ENCODE results near the gene ZBTB16. TPM values are rescaled to one million over a fixed set of nuclear protein-coding genes. Genes with fewer than 3 reads are reported as not detected.

Gene ZBTB16
- total RNA-seq, 1 donor from 2014 or later: 64.5 TPM

DNA sequence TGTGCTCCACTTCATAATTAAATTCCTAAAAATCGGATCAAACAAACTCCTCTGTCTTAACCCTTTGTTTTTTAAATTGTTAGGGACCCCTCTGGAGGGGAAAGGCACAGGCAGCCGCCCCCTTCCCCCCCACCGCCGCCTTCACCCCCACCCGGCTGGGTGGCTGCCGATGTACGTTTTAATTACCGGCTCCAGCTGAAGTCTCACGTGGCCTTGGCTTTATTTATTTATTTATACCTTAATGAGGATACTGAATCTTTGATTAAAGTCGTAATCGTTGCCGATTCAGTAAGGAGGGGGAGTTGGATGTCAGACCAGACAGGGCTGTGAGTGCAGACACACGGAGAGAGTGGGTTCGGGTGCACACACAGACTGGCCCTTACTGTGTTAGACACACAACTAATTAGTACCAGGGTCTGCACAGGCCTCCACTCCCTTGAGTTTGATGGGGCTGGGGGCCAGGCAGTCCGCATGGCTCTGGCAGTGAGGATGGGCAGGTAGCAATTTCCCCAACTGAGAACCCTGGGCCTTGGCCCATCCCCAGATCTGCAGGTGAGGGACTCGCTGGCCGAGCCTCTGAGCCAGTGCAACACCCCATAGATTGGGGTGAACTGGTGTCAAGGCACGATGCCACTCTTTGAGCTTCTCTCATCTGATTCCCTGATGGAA is 185.3 kb downstream of the ZBTB16 start:
- H3K9me3 ChIP-seq (replicated peaks): no peaks in the 10 kb centered on the region
- intact Hi-C loops (cut with micrococcal nuclease): no loop called here
- TF ChIP-seq, protein P1, sequence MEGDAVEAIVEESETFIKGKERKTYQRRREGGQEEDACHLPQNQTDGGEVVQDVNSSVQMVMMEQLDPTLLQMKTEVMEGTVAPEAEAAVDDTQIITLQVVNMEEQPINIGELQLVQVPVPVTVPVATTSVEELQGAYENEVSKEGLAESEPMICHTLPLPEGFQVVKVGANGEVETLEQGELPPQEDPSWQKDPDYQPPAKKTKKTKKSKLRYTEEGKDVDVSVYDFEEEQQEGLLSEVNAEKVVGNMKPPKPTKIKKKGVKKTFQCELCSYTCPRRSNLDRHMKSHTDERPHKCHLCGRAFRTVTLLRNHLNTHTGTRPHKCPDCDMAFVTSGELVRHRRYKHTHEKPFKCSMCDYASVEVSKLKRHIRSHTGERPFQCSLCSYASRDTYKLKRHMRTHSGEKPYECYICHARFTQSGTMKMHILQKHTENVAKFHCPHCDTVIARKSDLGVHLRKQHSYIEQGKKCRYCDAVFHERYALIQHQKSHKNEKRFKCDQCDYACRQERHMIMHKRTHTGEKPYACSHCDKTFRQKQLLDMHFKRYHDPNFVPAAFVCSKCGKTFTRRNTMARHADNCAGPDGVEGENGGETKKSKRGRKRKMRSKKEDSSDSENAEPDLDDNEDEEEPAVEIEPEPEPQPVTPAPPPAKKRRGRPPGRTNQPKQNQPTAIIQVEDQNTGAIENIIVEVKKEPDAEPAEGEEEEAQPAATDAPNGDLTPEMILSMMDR (IDR thresholded peaks at IDR 0.05; ENCODE audit: borderline replicate concordance): no peak
- peak overlapping the region; percentile 77 for H3K27ac ChIP-seq (replicated peaks)
- peaks cover 85% of the 10 kb centered on the region for H3K36me3 ChIP-seq
- DNase-seq: no peak
- no peak overlapping the region for H3K4me3 ChIP-seq
- H3K4me1 ChIP-seq: peaks cover 54% of the 10 kb centered on the region
- no peaks in the 10 kb centered on the region for H3K27me3 ChIP-seq (ENCODE audit: low read depth)

DNA sequence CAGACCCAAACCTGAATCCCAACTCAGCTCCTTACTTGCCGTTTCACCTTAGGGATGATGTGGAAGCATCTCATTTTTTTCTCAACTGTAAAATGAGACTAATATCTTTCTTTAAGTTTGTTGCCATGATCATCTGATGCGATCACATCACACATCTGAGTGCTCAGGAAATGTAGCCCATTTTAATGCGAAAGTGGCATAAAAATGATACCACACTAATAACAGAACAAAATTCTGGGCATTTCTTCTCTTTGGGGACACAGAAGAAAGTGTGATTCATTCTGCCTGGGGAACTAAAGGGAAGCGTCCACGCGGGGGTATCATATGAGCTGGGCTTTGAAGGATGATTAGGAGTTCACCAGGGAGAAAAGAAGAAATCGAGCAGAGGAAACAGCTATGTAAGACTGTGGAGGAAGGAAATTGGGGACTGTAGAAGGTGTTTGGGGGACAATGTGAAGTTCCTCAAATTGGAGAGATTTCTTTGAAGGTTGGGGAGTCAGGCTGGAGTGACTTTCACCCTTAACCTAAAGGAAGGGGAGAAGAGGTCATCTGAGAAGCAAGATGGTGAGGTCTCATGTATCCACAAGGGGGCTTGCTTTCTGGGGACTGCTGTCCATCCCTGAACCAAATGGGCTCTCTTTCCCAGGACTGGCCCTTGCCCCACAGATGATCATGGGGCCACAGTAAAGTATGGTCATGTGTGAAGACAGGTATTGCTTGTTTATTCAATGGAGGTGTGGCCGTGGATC is 187.0 kb downstream of the ZBTB16 start:
- Histone ChIP-seq H3K27me3 (ENCODE audit: low read depth) (no peaks in the 10 kb centered on the region), H3K9me3 (replicated peaks) (no peaks in the 10 kb centered on the region), H3K36me3 (peaks cover 89% of the 10 kb centered on the region), H3K4me3 (no peak overlapping the region), H3K27ac (replicated peaks) (no peak overlapping the region), H3K4me1 (peaks cover 51% of the 10 kb centered on the region)
- TF ChIP-seq, protein P1 (IDR thresholded peaks at IDR 0.05; ENCODE audit: borderline replicate concordance): no peak
- DNase-seq: no peak
- intact Hi-C loops (cut with micrococcal nuclease): no loop called here

DNA sequence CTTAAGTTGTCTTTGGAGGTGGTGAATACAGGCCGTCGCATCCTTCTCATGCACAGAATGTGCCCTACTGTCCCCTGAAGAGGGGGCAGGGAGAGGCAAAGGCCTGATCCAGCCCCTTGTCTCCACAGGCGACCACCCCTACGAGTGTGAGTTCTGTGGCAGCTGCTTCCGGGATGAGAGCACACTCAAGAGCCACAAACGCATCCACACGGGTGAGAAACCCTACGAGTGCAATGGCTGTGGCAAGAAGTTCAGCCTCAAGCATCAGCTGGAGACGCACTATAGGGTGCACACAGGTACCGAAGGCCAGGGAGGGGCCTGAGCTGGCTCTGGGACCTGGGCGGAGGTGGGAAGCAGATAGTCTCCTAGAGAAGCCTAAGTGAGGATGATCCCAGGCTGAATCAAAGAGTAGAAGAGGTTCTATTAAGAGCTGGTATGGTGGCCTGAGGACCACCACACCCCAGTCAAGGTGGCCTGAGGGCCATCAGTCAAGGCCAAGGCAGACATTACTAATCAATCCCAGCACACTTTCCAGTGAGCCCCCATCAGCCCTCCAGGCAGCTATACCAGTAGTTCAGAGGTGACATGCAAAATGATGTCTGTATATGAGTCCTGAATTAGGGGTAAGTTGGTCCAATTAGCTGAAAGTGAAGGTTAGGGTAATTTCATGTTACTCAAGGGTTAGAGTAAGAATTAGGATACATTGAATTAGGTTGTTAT is 187.7 kb downstream of the ZBTB16 start:
- H3K27me3 ChIP-seq (ENCODE audit: low read depth): no peaks in the 10 kb centered on the region
- no peak overlapping the region for H3K4me3 ChIP-seq
- intact Hi-C loops (cut with micrococcal nuclease): no loop called here
- H3K27ac ChIP-seq (replicated peaks): no peak overlapping the region
- no peak for DNase-seq
- H3K4me1 ChIP-seq: peaks cover 51% of the 10 kb centered on the region
- H3K9me3 ChIP-seq (replicated peaks): no peaks in the 10 kb centered on the region
- H3K36me3 ChIP-seq: peaks cover 89% of the 10 kb centered on the region
- TF ChIP-seq, protein P1 (IDR thresholded peaks at IDR 0.05; ENCODE audit: borderline replicate concordance): no peak

DNA sequence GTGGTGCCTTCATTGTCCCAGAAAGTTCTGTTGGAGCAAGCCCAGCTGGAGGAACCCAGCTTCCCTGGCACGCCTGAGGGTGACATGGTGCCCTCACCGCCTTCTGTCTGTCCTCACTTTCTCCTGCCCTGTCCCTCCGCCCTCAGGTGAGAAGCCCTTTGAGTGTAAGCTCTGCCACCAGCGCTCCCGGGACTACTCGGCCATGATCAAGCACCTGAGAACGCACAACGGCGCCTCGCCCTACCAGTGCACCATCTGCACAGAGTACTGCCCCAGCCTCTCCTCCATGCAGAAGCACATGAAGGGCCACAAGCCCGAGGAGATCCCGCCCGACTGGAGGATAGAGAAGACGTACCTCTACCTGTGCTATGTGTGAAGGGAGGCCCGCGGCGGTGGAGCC is 190.7 kb downstream of the ZBTB16 start:
- peaks cover 46% of the 10 kb centered on the region for H3K4me1 ChIP-seq
- TF ChIP-seq, protein P1 (IDR thresholded peaks at IDR 0.05; ENCODE audit: borderline replicate concordance): no peak
- H3K9me3 ChIP-seq (replicated peaks): no peaks in the 10 kb centered on the region
- H3K4me3 ChIP-seq: no peak overlapping the region
- H3K27me3 ChIP-seq (ENCODE audit: low read depth): no peaks in the 10 kb centered on the region
- peak overlapping the region; percentile 75 for H3K27ac ChIP-seq (replicated peaks)
- intact Hi-C loops (cut with micrococcal nuclease): loop anchor here (10.0 kb wide), 1 partner anchor 75 kb away; no protein-coding TSS in a partner anchor
- DNase-seq: no peak
- peaks cover 96% of the 10 kb centered on the region for H3K36me3 ChIP-seq

DNA sequence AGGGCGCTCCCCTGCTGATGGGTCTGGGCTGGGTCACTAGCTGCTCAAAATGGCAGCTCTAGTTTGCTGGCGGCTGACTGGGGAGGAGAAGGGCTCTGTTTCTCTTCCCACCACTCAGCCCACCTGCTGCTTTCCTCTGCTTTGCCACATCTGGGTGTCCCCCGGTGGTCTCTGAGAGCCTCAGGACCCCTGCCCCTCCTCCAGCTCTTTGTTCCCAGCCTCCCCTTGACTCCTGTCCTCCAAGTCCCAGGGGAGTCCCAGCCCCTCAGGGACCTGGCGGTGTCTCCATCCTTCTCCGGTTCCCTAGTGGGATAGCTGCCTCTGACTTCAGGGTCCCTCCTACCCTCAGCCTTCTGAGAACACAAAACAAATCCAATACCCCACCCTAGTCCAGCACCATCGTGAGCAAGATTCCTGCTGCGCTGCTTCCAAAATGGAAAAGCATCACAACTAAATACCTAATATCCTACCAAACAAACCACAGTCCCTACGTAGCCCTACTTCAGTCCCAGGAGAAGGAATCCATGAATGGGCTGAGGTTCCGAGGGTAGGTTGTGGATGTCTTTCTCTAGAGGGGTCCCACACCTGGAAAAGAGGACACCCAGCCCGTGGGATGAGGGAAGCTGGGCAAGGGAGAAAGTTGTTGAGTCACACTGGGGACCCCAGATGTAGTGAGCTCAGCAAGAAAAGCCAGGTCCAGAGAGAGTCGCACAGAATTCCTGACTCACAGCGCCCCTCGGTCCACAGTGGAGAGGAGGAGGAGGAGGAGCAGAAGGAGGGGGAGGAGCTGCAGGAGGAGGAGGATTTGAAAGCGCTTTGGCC is 191.7 kb downstream of the ZBTB16 start:
- Histone ChIP-seq H3K27me3 (ENCODE audit: low read depth) (no peaks in the 10 kb centered on the region), H3K9me3 (replicated peaks) (no peaks in the 10 kb centered on the region), H3K36me3 (peaks cover 85% of the 10 kb centered on the region), H3K4me3 (no peak overlapping the region), H3K4me1 (peaks cover 55% of the 10 kb centered on the region), H3K27ac (replicated peaks) (peak overlapping the region; percentile 75)
- DNase-seq: peak; percentile 61
- intact Hi-C loops (cut with micrococcal nuclease): loop anchor here (10.0 kb wide), 1 partner anchor 76 kb away; no protein-coding TSS in a partner anchor
- TF ChIP-seq, protein P1 (IDR thresholded peaks at IDR 0.05; ENCODE audit: borderline replicate concordance): no peak
